Measurements from ENCODE around the gene ATAD2B. TPM values are rescaled to one million over a fixed set of nuclear protein-coding genes. Genes with fewer than 3 reads are reported as not detected.
"Not testable (repeated sequence)": the region's sequence is repeated elsewhere in the genome, so short reads cannot be mapped to it uniquely, and the experiment has no call there.

The ATAD2B gene
- total RNA-seq, 1 donor from 2014 or later, result 23.3 TPM

GRCh38 chr2:23745068-23745725 is 181.7 kb downstream of the ATAD2B start:
- no peak for DNase-seq

DNA sequence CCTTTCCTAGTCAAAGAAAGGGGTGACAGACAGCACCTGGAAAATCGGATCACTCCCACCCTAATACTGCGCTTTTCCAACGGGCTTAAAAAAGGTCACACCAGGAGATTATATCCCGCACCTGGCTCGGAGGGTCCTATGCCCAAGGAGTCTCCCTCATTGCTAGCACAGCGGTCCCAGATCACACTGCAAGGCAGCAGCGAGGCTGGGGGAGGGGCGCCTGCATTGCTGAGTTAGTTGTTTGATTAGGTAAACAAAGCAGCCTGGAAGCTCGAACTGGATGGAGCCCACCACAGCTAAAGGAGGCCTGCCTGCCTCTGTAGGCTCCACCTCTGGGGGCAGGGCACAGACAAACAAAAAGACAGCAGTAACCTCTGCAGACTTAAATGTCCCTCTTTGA is 190.1 kb downstream of the ATAD2B start:
- DNase-seq, result not testable (repeated sequence)

GRCh38 chr2:23734416-23734815 is 192.5 kb downstream of the ATAD2B start:
- peak; percentile 21 for DNase-seq

GRCh38 chr2:23723029-23723428 is 203.9 kb downstream of the ATAD2B start:
- DNase-seq, result not testable (repeated sequence)

DNA sequence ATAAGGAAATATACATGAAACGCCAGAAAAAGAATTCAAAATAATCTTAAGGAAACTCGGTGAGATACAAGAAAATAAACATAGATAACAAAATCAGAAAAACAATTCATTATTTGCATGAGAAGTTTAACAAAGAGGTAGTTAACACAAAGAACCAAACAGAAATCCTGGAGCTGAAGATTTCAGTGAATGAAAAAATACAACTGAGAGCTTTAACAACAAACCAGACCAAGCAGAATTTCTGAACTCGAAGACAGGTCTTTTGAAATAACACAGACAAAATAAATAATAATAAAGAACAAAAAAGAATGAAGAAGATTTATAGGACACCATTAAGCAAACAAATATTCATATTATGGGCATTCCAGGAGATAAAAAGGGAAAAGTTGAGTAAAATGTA is 204.7 kb downstream of the ATAD2B start:
- no peak for DNase-seq

DNA sequence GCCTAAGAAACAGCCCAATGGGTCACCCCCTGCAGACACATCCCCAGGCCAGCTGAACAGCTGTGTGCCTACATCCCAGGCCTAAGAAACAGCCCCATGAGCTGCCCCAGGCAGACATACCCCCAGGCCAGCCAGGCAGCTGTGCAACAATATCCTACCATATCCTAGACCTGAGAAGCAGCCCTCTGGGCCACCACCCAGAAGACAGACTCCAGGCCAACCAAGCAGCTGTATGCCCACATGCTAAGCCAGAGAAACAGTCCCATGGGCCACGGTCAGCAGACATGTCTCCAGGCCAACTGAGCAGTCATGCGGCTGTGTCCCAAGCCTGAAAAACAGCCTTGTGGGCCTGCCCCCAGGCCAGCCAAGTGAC is 205.5 kb downstream of the ATAD2B start:
- DNase-seq, result no peak

DNA sequence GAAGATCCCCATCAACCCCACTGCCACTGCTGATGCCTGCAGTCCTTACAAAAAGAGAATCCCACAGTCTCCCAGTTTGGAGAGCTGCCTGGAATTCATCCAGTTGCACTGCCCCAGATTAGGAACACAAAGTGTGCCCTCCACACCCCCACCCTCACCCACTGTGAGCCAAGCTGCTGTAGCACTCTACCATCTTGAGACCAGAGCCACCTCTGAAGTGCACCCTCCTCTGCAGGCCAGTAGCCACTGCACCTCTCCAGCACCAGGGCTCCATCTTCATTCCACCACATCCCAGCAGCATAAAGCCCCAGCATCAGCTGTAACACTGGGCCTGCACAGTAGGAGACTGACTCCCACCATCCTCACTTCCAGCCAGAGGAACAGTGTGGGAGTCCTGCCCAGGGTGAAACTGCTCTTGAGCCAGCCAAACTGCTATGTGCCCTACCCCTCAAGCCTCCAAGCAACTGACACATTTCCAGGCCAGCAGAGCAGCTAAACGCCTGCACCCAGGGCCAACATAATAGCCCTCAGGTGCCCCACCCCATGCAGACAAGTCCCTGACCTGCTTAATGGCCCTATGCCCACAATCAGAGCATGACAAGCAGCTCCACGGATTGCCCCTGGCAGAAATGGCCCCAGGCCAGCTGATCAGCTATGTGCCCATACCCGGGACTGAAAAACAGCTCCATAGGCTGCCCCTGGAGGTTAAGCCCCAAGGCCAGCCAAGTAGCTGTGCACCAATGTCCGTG is 206.0 kb downstream of the ATAD2B start:
- no peak for DNase-seq

GRCh38 chr2:23719716-23720115 is 207.2 kb downstream of the ATAD2B start:
- no peak for DNase-seq

DNA sequence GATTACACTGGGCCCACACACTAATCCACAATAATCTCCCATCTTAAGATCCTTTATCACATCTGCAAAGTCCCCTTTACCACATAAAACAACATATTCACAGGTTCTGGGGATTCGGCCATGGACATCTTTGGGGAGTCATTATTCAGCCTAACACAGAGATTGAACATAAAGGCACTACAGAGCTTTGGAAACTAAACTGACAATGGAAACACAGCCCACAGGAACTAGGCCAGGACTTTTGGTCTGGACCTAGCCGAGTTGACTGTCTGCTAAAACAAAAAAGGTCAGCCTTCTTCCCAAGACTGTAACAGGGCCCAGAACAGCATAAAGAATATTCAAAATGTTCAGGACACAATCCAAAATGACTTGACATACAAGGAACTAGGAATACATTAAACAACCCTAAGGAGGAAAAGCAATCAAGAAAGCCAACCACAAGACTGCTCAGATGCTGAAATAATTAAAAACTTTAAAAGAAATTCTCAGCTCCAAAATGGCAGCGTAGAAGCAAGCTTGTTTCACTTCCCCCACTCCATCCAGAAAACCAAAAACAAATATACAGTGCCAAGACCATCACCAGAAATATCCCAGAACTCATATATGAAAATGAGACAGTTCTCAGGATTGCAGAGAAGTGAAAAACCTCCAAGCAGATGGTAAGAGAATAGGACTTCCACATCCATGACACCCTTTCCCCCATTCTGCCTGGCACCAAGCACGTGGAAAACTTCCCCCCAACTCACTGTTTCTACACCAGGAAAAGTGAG is 207.8 kb downstream of the ATAD2B start:
- DNase-seq, result no peak

DNA sequence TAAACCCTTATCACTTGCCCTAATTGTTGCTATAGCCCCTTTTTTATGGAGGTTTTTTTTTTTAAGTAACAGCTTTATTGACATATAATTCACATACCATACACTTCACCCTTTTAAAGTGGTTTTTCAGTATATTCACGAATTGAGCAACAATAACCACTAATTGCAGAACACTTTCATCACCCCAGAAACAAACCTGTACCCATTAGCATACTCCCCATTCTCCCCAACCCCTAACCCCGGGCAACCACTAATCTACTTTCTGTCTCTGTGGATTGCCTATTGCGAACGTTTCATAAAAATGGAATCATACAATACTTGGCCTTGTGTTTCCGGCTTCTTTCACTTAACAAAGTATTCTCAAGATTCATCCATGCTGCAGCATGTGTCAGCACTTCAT is 213.6 kb downstream of the ATAD2B start:
- no peak for DNase-seq

- no peak for DNase-seq
Observed at GRCh38 chr2:23712756-23713151, 214.2 kb downstream of the ATAD2B start.

DNA sequence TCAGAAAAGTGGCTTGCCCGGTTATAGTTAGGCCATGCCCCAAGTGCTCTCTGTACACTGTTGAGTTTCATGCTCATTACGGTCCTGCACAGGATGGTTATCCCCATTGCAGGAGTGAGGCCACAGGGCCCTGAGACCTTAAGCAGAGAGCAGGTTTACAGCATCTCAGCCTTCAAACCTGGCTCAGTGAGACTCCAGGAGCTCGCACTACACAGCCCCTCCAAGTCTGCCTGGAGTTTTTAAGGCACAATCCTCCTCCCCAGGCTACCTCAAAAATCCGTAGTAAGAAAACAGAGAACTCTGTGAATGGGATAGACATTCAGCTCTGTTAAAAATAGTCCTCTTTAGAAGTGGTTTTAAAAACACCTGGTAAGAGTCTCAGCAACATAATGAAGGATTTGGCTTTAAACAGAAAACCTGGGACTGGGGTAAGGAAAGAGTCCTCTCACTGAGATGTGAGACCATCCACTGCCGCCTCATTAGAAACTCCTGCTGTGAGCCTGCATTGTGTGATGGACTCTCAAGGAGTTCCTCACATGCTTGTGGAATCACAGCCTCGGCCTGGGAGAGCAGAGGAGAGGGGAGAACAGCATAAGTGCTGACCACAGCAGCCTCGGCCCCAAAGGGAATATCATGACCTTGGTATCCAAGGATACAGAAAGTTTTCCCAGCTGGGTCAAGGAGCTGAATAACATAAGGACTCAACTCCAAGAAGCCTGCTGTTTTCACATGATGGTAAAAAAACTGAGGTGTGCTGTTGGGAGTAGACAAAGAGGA is 214.8 kb downstream of the ATAD2B start:
- no peak for DNase-seq

GRCh38 chr2:23709311-23709710 is 217.6 kb downstream of the ATAD2B start:
- DNase-seq, result no peak

DNA sequence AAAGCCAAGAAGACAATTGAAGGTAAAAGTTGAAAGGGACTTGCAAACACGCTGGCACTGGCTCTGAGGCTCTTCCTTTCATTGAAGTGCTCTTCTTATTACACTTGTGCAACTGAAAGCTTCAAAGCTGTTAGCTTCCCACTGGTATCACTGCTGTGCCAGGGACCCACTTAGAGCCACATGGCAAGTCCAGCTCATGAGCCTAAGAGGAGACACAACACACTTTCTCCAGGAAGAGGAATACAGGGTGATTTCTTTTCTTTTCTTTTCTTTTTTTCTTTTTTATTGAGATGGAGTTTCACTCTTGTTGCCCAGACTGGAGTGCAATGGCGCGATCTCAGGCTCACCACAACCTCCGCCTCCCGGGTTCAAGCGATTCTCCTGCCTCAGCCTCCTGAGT is 218.2 kb downstream of the ATAD2B start:
- no peak for DNase-seq

- DNase-seq, result no peak
Observed at GRCh38 chr2:23707096-23707495, 219.8 kb downstream of the ATAD2B start.

DNA sequence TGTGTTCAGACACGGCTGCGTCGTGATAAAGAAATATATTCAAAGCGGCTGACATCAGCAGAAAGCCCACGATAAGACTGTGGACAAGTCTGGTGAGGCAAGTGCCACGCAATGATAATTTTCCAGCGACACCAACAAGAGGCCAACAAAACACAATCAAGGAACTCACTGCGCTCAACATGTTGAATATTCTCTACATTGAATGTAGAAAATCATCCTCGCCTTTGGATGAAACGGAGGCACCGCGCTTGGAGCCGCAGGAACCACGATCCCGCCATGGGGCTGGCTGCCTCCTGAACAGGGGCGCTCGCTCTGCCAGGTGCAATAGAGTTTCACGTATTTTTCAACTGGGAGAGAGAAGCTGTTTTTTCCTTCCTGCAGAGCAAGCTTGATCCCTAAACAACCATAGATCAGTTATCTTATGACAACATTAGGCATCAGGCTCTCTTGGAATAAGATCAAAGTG is 220.3 kb downstream of the ATAD2B start:
- no peak for DNase-seq

GRCh38 chr2:23705771-23706612 is 220.9 kb downstream of the ATAD2B start:
- DNase-seq, result no peak

DNA sequence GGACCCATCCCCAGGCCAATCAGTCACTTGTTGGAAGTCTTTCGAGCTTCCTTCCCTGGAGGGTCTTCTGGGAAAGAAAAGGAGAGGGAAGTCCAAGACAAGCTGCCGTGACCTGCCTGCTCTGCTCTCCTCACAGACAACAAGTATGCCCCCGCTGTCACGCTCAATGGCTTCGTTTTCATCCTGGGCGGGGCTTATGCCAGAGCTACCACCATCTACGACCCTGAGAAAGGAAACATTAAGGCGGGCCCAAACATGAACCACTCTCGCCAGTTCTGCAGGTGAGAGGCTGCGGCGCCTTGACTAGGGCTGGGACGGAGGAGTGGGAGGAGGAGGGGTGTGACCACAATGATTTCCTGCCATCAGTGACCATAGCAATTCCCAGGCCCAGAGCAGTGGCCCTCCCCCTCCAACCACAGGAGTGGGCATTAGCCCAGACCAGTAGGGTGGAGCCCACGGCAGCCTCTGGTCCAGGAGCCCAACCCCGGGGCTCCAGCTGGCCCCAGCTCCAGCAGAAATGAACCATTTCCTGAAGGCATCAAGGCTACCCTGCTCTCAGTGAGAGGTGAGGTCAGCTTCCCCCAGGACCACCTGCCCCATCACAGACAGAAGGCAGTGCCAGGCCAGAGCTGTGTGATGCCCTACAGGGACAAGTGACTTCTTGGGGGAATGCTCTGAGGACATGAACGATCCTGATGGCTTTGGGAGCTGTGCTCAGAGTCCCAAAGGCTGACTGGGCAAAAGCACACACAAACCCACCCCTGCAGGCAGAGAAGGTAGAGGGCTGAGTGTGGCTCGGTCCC is 223.1 kb downstream of the ATAD2B start:
- DNase-seq, result no peak

DNA sequence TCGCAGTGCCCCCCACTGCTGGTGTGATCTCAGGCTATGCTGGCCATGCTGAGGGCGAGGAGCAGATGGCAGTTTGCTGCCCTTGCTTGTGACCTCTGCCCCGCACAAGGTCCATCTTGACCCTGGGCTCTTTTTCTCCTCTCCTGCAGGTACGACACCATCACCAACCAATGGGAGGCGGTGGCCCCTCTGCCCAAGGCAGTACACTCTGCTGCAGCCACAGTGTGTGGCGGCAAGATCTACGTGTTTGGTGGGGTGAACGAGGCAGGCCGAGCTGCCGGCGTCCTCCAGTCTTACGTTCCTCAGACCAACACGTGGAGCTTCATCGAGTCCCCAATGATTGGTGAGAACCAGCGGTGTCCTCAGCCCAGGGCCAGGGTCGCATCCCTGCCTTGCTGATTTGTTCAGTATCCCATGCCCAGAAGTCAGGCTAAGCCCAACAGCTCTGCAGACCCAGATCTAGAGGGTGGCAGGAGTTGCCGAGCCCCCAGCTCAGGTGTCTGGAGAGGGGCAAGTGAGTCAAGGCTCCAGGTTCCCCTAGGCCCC is 223.8 kb downstream of the ATAD2B start:
- no peak for DNase-seq

- no peak for DNase-seq
Observed at GRCh38 chr2:23700627-23701026, 226.3 kb downstream of the ATAD2B start.

- DNase-seq, result no peak
Observed at GRCh38 chr2:23699580-23699925, 227.4 kb downstream of the ATAD2B start.

Data from dermis blood vessel endothelial cell (primary cell).